ENCODE measurements around the gene APOO.
"Not testable (repeated sequence)": the region's sequence is repeated elsewhere in the genome, so short reads cannot be mapped to it uniquely, and the experiment has no call there.

DNA sequence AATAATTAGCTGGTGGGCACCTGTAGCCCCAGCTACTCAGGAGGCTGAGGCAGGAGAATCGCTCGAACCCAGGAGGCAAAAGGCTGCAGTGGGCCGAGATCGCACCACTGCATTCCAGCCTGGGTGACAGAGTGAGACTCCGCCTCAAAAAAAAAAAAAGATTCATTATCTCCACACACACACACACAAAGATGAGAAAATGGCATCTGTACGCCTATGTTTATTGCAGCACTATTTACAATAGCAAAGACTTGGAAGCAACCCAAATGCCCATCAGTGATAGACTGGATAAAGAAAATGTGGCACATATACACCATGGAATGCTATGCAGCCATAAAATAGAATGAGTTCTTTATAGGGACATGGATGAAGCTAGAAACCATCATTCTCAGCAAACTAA is 12.7 kb downstream of the APOO start:
- TF ChIP-seq POLR2A, POLR2AphosphoS5, SPI1 (IDR thresholded peaks at IDR 0.05; ENCODE audit: low read depth, low read length): not testable (repeated sequence)
